HCT116 (cell line): ENCODE data around the gene GLCE. TPM values are rescaled to one million over a fixed set of nuclear protein-coding genes. Genes with fewer than 3 reads are reported as not detected.

Experiments used
- ATAC-seq: fragments of 200-7000 bp; cut with Tn5 transposase; 2 replicates; pipeline ENCODE4 v1.9.1; 2020; ENCODE audit warnings: mild to moderate bottlenecking, moderate library complexity
- BruUV-seq: library from RNA; stranded (reverse); fragments of 400-500 nt; replicated peaks from 2 replicates; lab custom pipeline; 2021; lab: Mats Ljungman, UMichigan
- CTCF ChIA-PET: fragments of 300-600 bp; sonication (Branson Sonifier 250); formaldehyde crosslinking; loops from one replicate; lab custom pipeline; 2021; ENCODE audit warnings: antibody characterized with exemption; lab: Charles Lee
- POLR2A ChIA-PET: fragments of 300-600, 350-600 bp; sonication (Branson Sonifier 250); formaldehyde crosslinking; loops from one replicate; lab custom pipeline; 2021; ENCODE audit warnings: antibody characterized with exemption; lab: Charles Lee
- RAD21 ChIA-PET, 2 experiments: fragments of 300-600 bp; sonication (Branson Sonifier 250); formaldehyde crosslinking; loops; one replicate each; lab custom pipeline; 2023; ENCODE audit warnings: low total read pairs in 2 of 2; ENCODE audit not compliant: uncharacterized antibody in 2 of 2, unreplicated experiment in 2 of 2, low non-redundant PET in 1 of 2; lab: Charles Lee
- DNase-seq: peaks from one replicate; pipeline ENCODE4 v3.0.0-alpha.2; 2010; ENCODE audit warnings: low read depth, low spot score
- H2AFZ ChIP-seq: fragments of 200-600 bp; shearing (Covaris generic), sonication (generic); 2 replicates; pipeline ENCODE4 v1.6.1; 2017; ENCODE audit warnings: low read depth, mixed run types, mixed read lengths, antibody characterized with exemption, low read length; ENCODE audit not compliant: poor library complexity, severe bottlenecking
- H3K27ac ChIP-seq: 2 replicates; pipeline ENCODE4 v1.5.1; 2012; ENCODE audit warnings: low read depth, low read length
- H3K27me3 ChIP-seq: fragments of 200-600 bp; sonication (generic); 2 replicates; pipeline ENCODE4 v1.6.1; 2016; ENCODE audit warnings: mixed run types, low read length, mixed read lengths; ENCODE audit not compliant: insufficient read depth
- H3K36me3 ChIP-seq, 2 experiments: fragments of 200-500 bp in 1 of 2; fragments of 200-600 bp in 1 of 2; sonication (Bioruptor generic) in 1 of 2; sonication (generic) in 1 of 2; 2 replicates each; pipeline versions ENCODE4 v1.5.1 to v1.6.1; 2014 to 2016; ENCODE audit warnings: low read length in 2 of 2, inconsistent platforms in 1 of 2, mixed read lengths in 1 of 2, mixed run types in 1 of 2; ENCODE audit not compliant: insufficient read depth in 2 of 2, control insufficient read depth in 1 of 2
- H3K4me1 ChIP-seq, 2 experiments: fragments of 200-600 bp in 1 of 2; sonication (generic) in 1 of 2; 2 replicates each; pipeline versions ENCODE4 v1.5.1 to v1.6.1; 2012 to 2017; ENCODE audit warnings: low read length in 2 of 2, inconsistent platforms in 1 of 2, mild to moderate bottlenecking in 1 of 2, mixed read lengths in 1 of 2, mixed run types in 1 of 2, moderate library complexity in 1 of 2; ENCODE audit not compliant: insufficient read depth in 2 of 2, control insufficient read depth in 1 of 2
- H3K4me2 ChIP-seq: fragments of 200-600 bp; sonication (generic); 2 replicates; pipeline ENCODE4 v1.6.1; 2017; ENCODE audit warnings: mixed run types, low read length, mixed read lengths
- H3K4me3 ChIP-seq, 2 experiments: fragments of 200-600 bp in 1 of 2; sonication (generic) in 1 of 2; replicated peaks in 1 of 2; 2 replicates each; pipeline ENCODE4 v1.5.1; 2011 to 2016; ENCODE audit warnings: low read length in 2 of 2, control low read depth in 1 of 2, low read depth in 1 of 2, mild to moderate bottlenecking in 1 of 2, mixed read lengths in 1 of 2, mixed run types in 1 of 2
- H3K79me2 ChIP-seq: fragments of 200-600 bp; sonication (generic); 2 replicates; pipeline ENCODE4 v1.6.1; 2017; ENCODE audit warnings: mild to moderate bottlenecking, mixed run types, low read length, moderate library complexity, mixed read lengths; ENCODE audit not compliant: insufficient read depth
- H3K9ac ChIP-seq: fragments of 200-600 bp; sonication (generic); 2 replicates; pipeline ENCODE4 v1.6.1; 2016; ENCODE audit warnings: low read length, mixed read lengths
- H3K9me2 ChIP-seq: fragments of 200-600 bp; sonication (generic), shearing (Covaris generic); 2 replicates; pipeline ENCODE4 v1.6.1; 2017; ENCODE audit warnings: mixed run types, mild to moderate bottlenecking, moderate library complexity; ENCODE audit not compliant: insufficient read depth
- H3K9me3 ChIP-seq, 2 experiments: fragments of 200-500 bp in 1 of 2; fragments of 200-600 bp in 1 of 2; sonication (Bioruptor generic) in 1 of 2; sonication (generic) in 1 of 2; 2 replicates each; pipeline ENCODE4 v1.6.1; 2014 to 2017; ENCODE audit warnings: low read length in 2 of 2, mixed read lengths in 2 of 2, inconsistent platforms in 1 of 2, low read depth in 1 of 2, mild to moderate bottlenecking in 1 of 2, mixed run types in 1 of 2, moderate library complexity in 1 of 2; ENCODE audit not compliant: control insufficient read depth in 1 of 2, insufficient read depth in 1 of 2
- H4K20me1 ChIP-seq: fragments of 200-600 bp; sonication (generic), shearing (Covaris generic); 2 replicates; pipeline ENCODE4 v1.6.1; 2017; ENCODE audit warnings: mixed run types, mild to moderate bottlenecking, moderate library complexity; ENCODE audit not compliant: insufficient read depth
- ATF3 ChIP-seq: IDR thresholded peaks from 2 replicates; pipeline ENCODE4 v1.6.1; 2012
- CBX3 ChIP-seq: IDR thresholded peaks from 2 replicates; pipeline ENCODE4 v1.6.1; 2012; ENCODE audit warnings: low read depth
- CEBPB ChIP-seq: IDR thresholded peaks from 2 replicates; pipeline ENCODE4 v1.6.1; 2012; ENCODE audit warnings: low read depth
- EGR1 ChIP-seq: IDR thresholded peaks from 2 replicates; pipeline ENCODE4 v1.6.1; 2012; ENCODE audit warnings: low read depth
- ELF1 ChIP-seq: IDR thresholded peaks from 2 replicates; pipeline ENCODE4 v1.6.1; 2012; ENCODE audit warnings: low read depth, borderline replicate concordance
- EZH2 ChIP-seq: fragments of 200-600 bp; sonication (generic); IDR thresholded peaks from 2 replicates; pipeline ENCODE4 v1.6.1; 2017; ENCODE audit warnings: antibody characterized with exemption, mixed run types
- EZH2phosphoT487 ChIP-seq: fragments of 200-600 bp; IDR thresholded peaks from 2 replicates; pipeline ENCODE4 v1.6.1; 2018; ENCODE audit warnings: antibody characterized with exemption, borderline replicate concordance
- FOSL1 ChIP-seq: IDR thresholded peaks from 2 replicates; pipeline ENCODE4 v1.6.1; 2012; ENCODE audit warnings: low read depth
- JUND ChIP-seq: IDR thresholded peaks from 2 replicates; pipeline ENCODE4 v1.6.1; 2012
- POLR2A ChIP-seq: IDR thresholded peaks from 2 replicates; pipeline ENCODE4 v1.7.0; 2011; ENCODE audit warnings: borderline replicate concordance; ENCODE audit not compliant: insufficient read depth, insufficient read length; ENCODE audit errors: extremely low read depth
- POLR2AphosphoS5 ChIP-seq: IDR thresholded peaks from 2 replicates; pipeline ENCODE4 v1.6.1; 2011; ENCODE audit warnings: mild to moderate bottlenecking, low read depth, low read length, moderate library complexity
- SIN3A ChIP-seq: IDR thresholded peaks from 2 replicates; pipeline ENCODE4 v1.6.1; 2012; ENCODE audit warnings: low read depth
- SRF ChIP-seq: IDR thresholded peaks from 2 replicates; pipeline ENCODE4 v1.6.1; 2012; ENCODE audit warnings: low read depth
- TCF7L2 ChIP-seq: IDR thresholded peaks from 2 replicates; pipeline ENCODE4 v1.7.0; 2011; ENCODE audit warnings: borderline replicate concordance, inconsistent platforms; ENCODE audit not compliant: insufficient read depth, insufficient read length; ENCODE audit errors: extremely low read depth
- YY1 ChIP-seq: IDR thresholded peaks from 2 replicates; pipeline ENCODE4 v1.6.1; 2011; ENCODE audit warnings: low read length, low read depth, moderate library complexity, mild to moderate bottlenecking; ENCODE audit not compliant: insufficient replicate concordance; ENCODE audit errors: extremely low read depth
- ZNF274 ChIP-seq: fragments of 200-500 bp; sonication (Bioruptor generic); IDR thresholded peaks from 2 replicates; pipeline ENCODE4 v1.6.1; 2014; ENCODE audit warnings: mild to moderate bottlenecking, low read depth, low read length, inconsistent platforms
- intact Hi-C: fragments of 100-400 bp; cut with micrococcal nuclease; formaldehyde crosslinking; loops from 2 replicates; pipeline ENCODE4 v1.10.0; 2022
- total RNA-seq: library from RNA; stranded (reverse); gene quantifications from one replicate; pipeline ENCODE4 v1.2.1, GENCODE V29; 2021; ENCODE audit not compliant: unreplicated experiment

GLCE gene
- total RNA-seq, 1 experiment from 2014 or later: 22.2 TPM

GRCh38 chr15:69302929-69303328, 142.5 kb downstream of the GLCE start:
- no TSS peak for BruUV-seq
- POLR2A ChIA-PET: no interaction called here

More at GRCh38 chr15:69302929-69303328, 142.5 kb downstream of the GLCE start:
- Histone ChIP-seq H3K9me3 (no peaks in the 10 kb centered on the region), H3K27ac (no peak overlapping the region), H3K4me2 (0 out of 2 replicates have a peak overlapping the region, but pooled peaks have one; percentile 73), H4K20me1 (no peaks in the 10 kb centered on the region), H3K36me3 (peaks cover 0 to 6% of the 10 kb centered on the region in 2 experiments; a peak in 1 of 4 replicates), H3K4me3 (no peak overlapping the region), H2AFZ (no peak overlapping the region), H3K9ac (no peak overlapping the region), H3K9me2 (no peaks in the 10 kb centered on the region), H3K79me2 (peaks cover 33% of the 10 kb centered on the region), H3K4me1 (peaks cover 40 to 78% of the 10 kb centered on the region in 2 experiments), H3K27me3 (no peaks in the 10 kb centered on the region)
- DNase-seq (no peak), ATAC-seq (no peak)
- TF ChIP-seq YY1: no peak
- TF ChIP-seq POLR2AphosphoS5: no peak
- TF ChIP-seq ATF3: no peak
- TF ChIP-seq CEBPB: no peak
- TF ChIP-seq EGR1: no peak
- no peak for TF ChIP-seq FOSL1
- TF ChIP-seq EZH2: no peak
- no peak for TF ChIP-seq TCF7L2
- no peak for TF ChIP-seq SIN3A
- no peak for TF ChIP-seq CBX3
- TF ChIP-seq ELF1: no peak
- no peak for TF ChIP-seq SRF
- TF ChIP-seq POLR2A: no peak
- TF ChIP-seq EZH2phosphoT487: no peak
- TF ChIP-seq JUND: no peak
- TF ChIP-seq ZNF274: no peak
- CTCF ChIA-PET: interaction anchor here (0.6 to 1.1 kb wide), 2 partner anchors 34 to 254 kb away, joined by 3 read pairs; no protein-coding TSS in a partner anchor
- intact Hi-C loops: loop anchor here (1.0 kb wide), 1 partner anchor 38 kb away; no protein-coding TSS in a partner anchor
- RAD21 ChIA-PET: no interaction called here
